ENCODE data around the gene USP6NL.

The USP6NL gene

DNA sequence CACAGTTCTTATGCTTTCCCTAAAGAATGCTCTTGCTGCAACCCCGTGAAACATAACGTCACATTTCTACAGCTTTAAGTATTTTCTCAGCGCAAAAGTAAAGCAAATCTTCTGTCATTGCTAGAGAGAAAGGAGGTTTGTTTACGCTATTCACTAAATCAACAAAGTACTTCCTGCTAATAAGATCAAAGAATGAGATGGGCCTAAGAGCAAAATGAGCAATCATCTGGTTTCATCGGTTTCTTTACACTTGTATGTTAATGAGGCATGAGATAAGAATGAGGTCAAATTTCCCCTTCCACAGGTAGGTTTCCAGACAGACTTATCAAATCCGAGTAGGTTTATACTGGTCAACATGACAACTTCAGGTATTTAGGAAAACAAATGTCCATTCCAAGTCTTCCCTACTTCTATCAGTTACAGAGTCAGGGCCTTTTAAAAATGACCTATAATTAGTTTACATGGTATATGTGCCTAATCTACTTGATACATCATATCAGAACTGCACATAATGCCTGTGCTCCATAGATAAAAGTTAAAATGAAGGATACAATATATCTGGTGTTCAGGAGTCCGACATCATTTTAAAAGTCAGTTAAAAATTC, 8.4 kb downstream of the USP6NL start:
- Histone ChIP-seq H3K36me3 (ENCODE audit: insufficient read depth, low read length) (no peaks in the 10 kb centered on the region), H2AFZ (ENCODE audit: low read depth, low read length) (no peak overlapping the region), H3K27me3 (ENCODE audit: insufficient read depth, low read length, poor library complexity) (no peaks in the 10 kb centered on the region), H3K4me3 (ENCODE audit: low read depth in 1 of 2, low read length in 2 of 2) (no peak overlapping the region), H3K9me3 (ENCODE audit: insufficient read depth, low read length, severe bottlenecking) (no peaks in the 10 kb centered on the region), H3K27ac (ENCODE audit: low read length) (no peak overlapping the region), H3K4me2 (ENCODE audit: insufficient read depth, low read length) (no peak overlapping the region), H3K9ac (ENCODE audit: low read depth, low read length) (no peak overlapping the region), H4K20me1 (ENCODE audit: insufficient read depth, low read length) (peaks cover 15% of the 10 kb centered on the region; the same call in 1 of the 2 replicates), H3K4me1 (ENCODE audit: insufficient read depth, low read length) (peaks cover 16% of the 10 kb centered on the region), H3K79me2 (ENCODE audit: insufficient read depth, low read length) (peaks cover 90% of the 10 kb centered on the region)
- DNase-seq (no peak), ATAC-seq (ENCODE audit: insufficient read depth, low read depth) (no peak)
- no peak for TF ChIP-seq EZH2 (IDR thresholded peaks at IDR 0.05; ENCODE audit: borderline replicate concordance, low read depth, low read length, severe bottlenecking)
- TF ChIP-seq, protein P1, sequence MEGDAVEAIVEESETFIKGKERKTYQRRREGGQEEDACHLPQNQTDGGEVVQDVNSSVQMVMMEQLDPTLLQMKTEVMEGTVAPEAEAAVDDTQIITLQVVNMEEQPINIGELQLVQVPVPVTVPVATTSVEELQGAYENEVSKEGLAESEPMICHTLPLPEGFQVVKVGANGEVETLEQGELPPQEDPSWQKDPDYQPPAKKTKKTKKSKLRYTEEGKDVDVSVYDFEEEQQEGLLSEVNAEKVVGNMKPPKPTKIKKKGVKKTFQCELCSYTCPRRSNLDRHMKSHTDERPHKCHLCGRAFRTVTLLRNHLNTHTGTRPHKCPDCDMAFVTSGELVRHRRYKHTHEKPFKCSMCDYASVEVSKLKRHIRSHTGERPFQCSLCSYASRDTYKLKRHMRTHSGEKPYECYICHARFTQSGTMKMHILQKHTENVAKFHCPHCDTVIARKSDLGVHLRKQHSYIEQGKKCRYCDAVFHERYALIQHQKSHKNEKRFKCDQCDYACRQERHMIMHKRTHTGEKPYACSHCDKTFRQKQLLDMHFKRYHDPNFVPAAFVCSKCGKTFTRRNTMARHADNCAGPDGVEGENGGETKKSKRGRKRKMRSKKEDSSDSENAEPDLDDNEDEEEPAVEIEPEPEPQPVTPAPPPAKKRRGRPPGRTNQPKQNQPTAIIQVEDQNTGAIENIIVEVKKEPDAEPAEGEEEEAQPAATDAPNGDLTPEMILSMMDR (IDR thresholded peaks at IDR 0.05; ENCODE audit: borderline replicate concordance, extremely low read depth, low read length, poor library complexity, severe bottlenecking): no peak

DNA sequence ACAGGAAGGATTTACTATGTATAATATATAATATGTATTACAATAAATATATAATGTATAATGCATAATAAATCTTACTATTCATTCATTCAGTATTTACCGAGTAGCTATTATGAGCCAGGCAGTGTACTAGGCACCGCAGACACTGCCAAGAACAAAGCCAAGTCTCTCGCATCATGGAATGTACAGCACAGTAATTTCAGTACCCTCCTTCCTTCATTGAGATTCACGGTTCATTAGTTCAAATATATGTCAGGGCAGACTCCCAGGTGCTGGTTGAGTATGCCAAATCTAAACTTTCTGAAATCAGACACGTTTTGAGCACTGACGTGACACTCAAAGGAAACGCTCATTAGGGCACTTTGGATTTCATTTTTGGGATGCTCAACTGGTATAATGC, 9.1 kb downstream of the USP6NL start:
- no peaks in the 10 kb centered on the region for H3K27me3 ChIP-seq (ENCODE audit: insufficient read depth, low read length, poor library complexity)
- peaks cover 15% of the 10 kb centered on the region; the same call in 1 of the 2 replicates for H4K20me1 ChIP-seq (ENCODE audit: insufficient read depth, low read length)
- no peak overlapping the region for H2AFZ ChIP-seq (ENCODE audit: low read depth, low read length)
- H3K4me3 ChIP-seq (ENCODE audit: low read depth in 1 of 2, low read length in 2 of 2): no peak overlapping the region
- H3K36me3 ChIP-seq (ENCODE audit: insufficient read depth, low read length): no peaks in the 10 kb centered on the region
- peaks cover 86% of the 10 kb centered on the region for H3K79me2 ChIP-seq (ENCODE audit: insufficient read depth, low read length)
- DNase-seq (no peak), ATAC-seq (ENCODE audit: insufficient read depth, low read depth) (no peak)
- H3K9ac ChIP-seq (ENCODE audit: low read depth, low read length): no peak overlapping the region
- no peak overlapping the region for H3K4me2 ChIP-seq (ENCODE audit: insufficient read depth, low read length)
- TF ChIP-seq, protein P1 (IDR thresholded peaks at IDR 0.05; ENCODE audit: borderline replicate concordance, extremely low read depth, low read length, poor library complexity, severe bottlenecking): no peak
- TF ChIP-seq EZH2 (IDR thresholded peaks at IDR 0.05; ENCODE audit: borderline replicate concordance, low read depth, low read length, severe bottlenecking): no peak
- no peaks in the 10 kb centered on the region for H3K9me3 ChIP-seq (ENCODE audit: insufficient read depth, low read length, severe bottlenecking)
- peaks cover 16% of the 10 kb centered on the region for H3K4me1 ChIP-seq (ENCODE audit: insufficient read depth, low read length)
- H3K27ac ChIP-seq (ENCODE audit: low read length): no peak overlapping the region

GRCh38 chr10:11601670-11602069, 9.8 kb downstream of the USP6NL start:
- H3K4me1 ChIP-seq (ENCODE audit: insufficient read depth, low read length): peaks cover 16% of the 10 kb centered on the region
- no peak for ATAC-seq (ENCODE audit: insufficient read depth, low read depth)
- no peaks in the 10 kb centered on the region for H3K36me3 ChIP-seq (ENCODE audit: insufficient read depth, low read length)
- H2AFZ ChIP-seq (ENCODE audit: low read depth, low read length): no peak overlapping the region
- no peak for DNase-seq
- no peaks in the 10 kb centered on the region for H3K9me3 ChIP-seq (ENCODE audit: insufficient read depth, low read length, severe bottlenecking)
- no peak overlapping the region for H3K9ac ChIP-seq (ENCODE audit: low read depth, low read length)
- no peak overlapping the region for H3K27ac ChIP-seq (ENCODE audit: low read length)
- TF ChIP-seq, protein P1 (IDR thresholded peaks at IDR 0.05; ENCODE audit: borderline replicate concordance, extremely low read depth, low read length, poor library complexity, severe bottlenecking): no peak
- TF ChIP-seq EZH2 (IDR thresholded peaks at IDR 0.05; ENCODE audit: borderline replicate concordance, low read depth, low read length, severe bottlenecking): no peak
- H3K79me2 ChIP-seq (ENCODE audit: insufficient read depth, low read length): peaks cover 85% of the 10 kb centered on the region
- peaks cover 15% of the 10 kb centered on the region; the same call in 1 of the 2 replicates for H4K20me1 ChIP-seq (ENCODE audit: insufficient read depth, low read length)
- H3K4me2 ChIP-seq (ENCODE audit: insufficient read depth, low read length): no peak overlapping the region
- no peak overlapping the region for H3K4me3 ChIP-seq (ENCODE audit: low read depth in 1 of 2, low read length in 2 of 2)
- H3K27me3 ChIP-seq (ENCODE audit: insufficient read depth, low read length, poor library complexity): no peaks in the 10 kb centered on the region

Measured in DND-41 (cell line).